Measurements from ENCODE around the gene ICE1.
A peak's percentile ranks its signal among the peaks of the same experiment; 100 is the strongest.

Gene ICE1, protein sequence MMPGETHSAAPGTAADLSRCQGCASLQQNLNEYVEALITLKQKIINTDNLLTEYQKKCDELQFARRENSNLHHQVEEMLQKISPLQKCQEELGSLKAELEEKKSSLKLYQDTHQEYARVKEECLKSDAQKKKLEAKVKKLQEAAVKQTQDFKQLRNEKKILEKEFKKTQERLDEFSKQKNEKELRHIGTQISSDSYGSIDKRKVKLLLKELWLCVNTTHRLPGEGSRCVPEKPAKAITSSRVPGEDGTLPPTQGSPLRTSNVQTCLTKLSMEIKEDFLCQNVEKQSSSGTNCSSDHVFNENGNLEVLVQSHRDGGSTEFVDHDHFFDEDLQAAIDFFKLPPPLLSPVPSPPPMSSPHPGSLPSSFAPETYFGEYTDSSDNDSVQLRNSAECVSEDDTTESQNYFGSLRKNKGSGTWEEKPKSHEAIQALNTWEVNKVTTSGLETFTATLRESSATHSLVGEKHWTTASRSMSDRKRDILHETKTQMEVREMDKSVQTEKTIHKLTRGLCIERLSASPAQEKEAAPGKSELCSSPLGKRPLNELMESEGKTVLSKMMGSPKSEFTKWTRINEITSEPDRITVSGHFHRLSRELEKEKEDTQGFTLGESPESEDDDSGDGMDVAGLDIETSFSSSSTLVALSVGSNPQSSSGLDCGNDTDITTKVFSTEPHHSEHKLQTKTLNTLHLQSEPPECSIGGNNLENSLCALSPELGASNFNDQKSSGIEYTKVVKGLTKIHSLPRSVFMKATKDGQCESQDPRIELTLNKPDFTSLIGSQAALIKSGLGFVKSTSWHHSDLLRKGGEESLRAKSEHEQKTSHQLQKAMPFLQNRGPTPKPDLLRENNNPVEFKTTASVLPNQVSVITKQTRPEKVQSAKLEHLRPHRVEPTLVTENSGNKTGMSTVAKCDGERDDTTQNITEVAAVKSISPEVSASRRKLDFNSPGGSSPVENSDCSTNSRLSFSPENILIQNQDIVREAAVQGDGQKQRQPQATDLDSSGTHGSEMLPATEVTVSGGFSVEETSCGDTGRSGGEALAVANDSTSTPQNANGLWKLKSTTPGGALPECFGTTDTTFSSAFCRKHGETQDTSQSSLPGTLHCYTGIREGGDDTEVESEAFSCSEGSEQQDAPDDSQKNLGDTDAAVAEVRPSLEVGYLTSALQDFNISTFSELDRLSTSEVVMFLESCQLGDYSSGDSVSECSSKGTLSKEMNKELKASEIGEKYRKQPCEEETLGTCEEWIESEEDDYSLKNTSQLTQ (N-terminal part only)

DNA sequence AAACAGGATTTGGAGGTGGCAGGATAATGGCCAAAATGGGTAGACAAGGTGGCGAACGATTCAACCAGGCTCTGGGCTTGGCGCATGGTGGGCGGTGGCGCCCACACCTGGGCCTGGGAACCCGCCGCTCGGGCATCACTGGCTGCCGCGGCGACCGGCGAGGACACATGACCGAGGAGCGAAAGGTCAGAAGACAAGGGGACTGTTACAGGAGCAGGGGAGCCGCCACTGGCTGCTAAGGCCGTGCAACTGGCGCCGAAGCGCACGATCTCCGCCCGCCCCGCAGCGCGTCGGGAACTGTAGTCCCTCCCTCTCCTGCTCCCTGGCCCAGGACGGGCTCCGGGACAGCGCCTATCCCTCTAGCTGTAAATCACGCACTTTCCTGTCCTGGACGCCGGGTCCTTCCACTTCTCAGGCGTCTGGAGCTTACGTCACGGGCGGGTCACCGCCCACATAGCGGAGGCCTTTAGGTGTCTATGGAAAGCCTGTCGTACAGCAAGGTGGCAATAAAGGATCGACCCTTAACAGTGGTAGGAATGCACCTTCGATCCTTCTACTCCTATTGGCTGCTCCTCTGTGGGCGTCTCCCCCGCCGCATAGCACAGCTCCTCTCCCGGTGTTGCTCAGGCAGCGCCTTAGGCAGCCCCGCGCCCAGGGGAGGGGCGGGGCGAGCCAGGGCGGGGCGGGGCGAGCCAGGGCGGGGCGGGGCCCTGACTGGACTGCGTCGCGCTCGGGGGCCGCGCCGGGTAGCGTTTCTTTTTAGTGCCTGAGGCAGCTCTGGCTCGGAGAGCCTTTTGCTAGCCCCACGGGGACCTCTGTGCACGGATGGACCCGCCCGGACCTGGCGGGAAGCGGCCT, at the start of gene ICE1:
Gene ICE1 (plus strand): TSS at position 717 of the 858 bp plus-strand sequence. CDS start 239 bp downstream, outside the sequence.
- peak within 1 kb of the TSS; percentile 79 for H3K4me3 ChIP-seq (ENCODE audit: low read length)
- TF ChIP-seq, protein P1, sequence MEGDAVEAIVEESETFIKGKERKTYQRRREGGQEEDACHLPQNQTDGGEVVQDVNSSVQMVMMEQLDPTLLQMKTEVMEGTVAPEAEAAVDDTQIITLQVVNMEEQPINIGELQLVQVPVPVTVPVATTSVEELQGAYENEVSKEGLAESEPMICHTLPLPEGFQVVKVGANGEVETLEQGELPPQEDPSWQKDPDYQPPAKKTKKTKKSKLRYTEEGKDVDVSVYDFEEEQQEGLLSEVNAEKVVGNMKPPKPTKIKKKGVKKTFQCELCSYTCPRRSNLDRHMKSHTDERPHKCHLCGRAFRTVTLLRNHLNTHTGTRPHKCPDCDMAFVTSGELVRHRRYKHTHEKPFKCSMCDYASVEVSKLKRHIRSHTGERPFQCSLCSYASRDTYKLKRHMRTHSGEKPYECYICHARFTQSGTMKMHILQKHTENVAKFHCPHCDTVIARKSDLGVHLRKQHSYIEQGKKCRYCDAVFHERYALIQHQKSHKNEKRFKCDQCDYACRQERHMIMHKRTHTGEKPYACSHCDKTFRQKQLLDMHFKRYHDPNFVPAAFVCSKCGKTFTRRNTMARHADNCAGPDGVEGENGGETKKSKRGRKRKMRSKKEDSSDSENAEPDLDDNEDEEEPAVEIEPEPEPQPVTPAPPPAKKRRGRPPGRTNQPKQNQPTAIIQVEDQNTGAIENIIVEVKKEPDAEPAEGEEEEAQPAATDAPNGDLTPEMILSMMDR (IDR thresholded peaks at IDR 0.05; ENCODE audit: insufficient read depth, low read depth, low read length, missing control alignments), result no peak
- peak; percentile 98 for DNase-seq (ENCODE audit: low read depth)

DNA sequence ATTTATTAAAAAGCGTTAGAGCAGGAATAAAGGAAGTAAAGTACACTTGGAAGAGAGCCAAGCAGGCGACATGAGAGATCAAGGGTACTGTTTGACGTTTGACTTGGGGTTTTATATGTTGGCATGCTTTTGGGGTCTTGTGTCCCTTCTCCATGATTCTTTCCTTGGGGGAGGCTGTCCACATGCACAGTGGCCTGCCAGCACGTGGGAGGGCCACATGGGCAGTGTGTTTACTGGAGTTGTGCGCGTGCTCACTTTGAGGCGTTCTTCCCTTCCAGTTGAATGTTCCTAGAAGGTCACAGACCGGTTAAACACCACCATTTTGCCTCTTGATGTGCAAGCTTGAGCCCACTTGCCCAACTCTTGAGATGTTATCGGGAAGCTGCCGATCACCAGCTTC, 49.5 kb upstream of the ICE1 start:
- no peak for DNase-seq (ENCODE audit: low read depth)
- H3K4me3 ChIP-seq (ENCODE audit: low read length), result no peak overlapping the region
- TF ChIP-seq, protein P1 (IDR thresholded peaks at IDR 0.05; ENCODE audit: insufficient read depth, low read depth, low read length, missing control alignments), result no peak

DNA sequence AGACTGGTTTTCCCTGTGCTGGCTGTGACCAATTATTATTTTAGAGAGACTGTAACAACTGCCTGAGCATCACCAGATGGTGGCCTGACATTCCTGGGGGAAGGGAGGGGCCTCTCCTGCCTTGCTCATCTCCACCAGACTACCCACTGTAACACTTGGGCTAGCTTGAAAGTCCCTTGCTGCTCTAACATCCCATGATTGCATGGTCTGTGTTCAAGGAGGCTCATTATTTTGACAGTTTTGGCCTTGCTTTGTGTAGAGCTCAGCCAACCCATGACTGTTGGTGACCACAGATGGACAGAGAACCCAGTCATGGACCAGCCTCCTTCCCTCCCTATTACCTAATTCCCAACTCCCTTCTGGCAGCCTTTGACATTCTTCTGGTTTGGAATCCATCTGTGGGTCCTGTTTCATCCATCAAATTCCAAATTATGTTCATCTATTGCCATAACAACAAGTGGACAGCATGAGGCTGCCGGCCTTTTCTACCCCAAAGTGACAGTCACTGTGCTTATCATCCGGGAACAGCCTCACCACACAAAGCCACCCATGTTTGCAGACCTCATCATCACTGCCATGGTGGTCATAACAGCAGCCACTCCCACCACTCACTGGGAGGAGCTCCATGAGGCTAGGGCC, 49.0 kb upstream of the ICE1 start:
- DNase-seq (ENCODE audit: low read depth), result no peak
- H3K4me3 ChIP-seq (ENCODE audit: low read length), result no peak overlapping the region
- TF ChIP-seq, protein P1 (IDR thresholded peaks at IDR 0.05; ENCODE audit: insufficient read depth, low read depth, low read length, missing control alignments), result no peak

DNA sequence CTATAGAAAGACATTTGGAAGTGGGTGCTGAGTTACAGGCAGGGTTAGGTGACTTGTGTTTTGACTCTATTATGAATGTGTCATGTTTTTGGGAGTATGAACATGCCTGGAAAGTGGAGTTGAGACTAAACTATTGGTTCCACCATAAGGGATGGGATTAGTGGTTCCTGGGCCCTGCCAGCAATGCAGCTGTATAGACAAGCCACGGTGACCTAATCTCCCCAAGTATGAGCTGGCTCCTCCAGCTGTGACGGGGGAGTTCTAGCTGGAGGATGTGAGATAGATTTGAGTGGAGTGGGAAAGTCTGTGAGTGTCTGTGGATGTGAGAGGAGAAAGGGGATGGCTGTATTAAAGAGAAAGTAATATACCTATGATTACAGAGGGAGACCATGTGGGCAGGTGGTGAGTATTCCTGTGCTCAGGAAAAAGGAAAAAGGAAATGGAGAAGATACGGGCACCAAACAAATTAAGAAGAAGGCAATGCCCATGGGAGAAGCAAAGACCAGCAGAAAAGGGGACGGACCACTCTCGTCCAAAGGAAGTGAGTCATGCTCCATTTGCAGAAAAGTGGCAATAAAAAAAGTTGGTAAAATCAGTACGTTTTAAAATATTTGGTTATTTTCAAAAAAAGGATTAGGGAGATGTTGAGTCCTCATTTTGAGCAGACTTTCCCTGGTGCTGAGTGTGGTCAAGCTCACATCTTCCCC, 48.3 kb upstream of the ICE1 start:
- H3K4me3 ChIP-seq (ENCODE audit: low read length), result no peak overlapping the region
- TF ChIP-seq, protein P1 (IDR thresholded peaks at IDR 0.05; ENCODE audit: insufficient read depth, low read depth, low read length, missing control alignments), result no peak
- peak; percentile 3 for DNase-seq (ENCODE audit: low read depth)

DNA sequence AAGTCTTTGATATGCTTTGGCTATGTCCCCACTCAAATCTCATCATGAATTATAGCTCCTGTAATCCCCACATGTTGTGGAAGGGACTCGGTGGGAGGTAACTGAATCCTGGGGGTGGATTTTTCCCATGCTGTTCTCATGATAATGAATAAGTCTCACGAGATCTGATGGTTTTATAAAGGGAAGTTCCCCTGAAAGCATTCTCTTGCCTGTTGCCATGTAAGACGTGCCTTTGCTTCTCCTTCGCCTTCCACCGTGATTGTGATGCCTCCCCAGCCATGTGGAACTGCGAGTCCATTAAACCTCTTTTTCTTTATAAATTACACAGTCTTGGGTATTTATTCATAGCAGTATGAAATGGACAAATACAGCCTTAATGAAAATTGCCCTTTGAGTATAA, 44.7 kb upstream of the ICE1 start:
- TF ChIP-seq, protein P1 (IDR thresholded peaks at IDR 0.05; ENCODE audit: insufficient read depth, low read depth, low read length, missing control alignments), result no peak
- DNase-seq (ENCODE audit: low read depth), result no peak
- no peak overlapping the region for H3K4me3 ChIP-seq (ENCODE audit: low read length)

All from epithelial cell of esophagus (primary cell).